HepG2 (cell line): ENCODE measurements around the gene USP11. TPM values are rescaled to one million over a fixed set of nuclear protein-coding genes. Genes with fewer than 3 reads are reported as not detected.

Source experiments
- ATAC-seq: fragments of 200-7000 bp; cut with Tn5 transposase; 3 replicates; pipeline ENCODE4 v1.9.1; 2020; ENCODE audit warnings: mild to moderate bottlenecking, moderate library complexity
- BruUV-seq: library from RNA; stranded (reverse); fragments of 400-500 nt; replicated peaks from 2 replicates; lab custom pipeline; 2021; lab: Mats Ljungman, UMichigan
- CTCF ChIA-PET: fragments of 300-600 bp; formaldehyde crosslinking; extraction: SDS; loops from one replicate; lab custom pipeline; 2021; ENCODE audit warnings: low total read pairs, inconsistent platforms, low intra/inter-chr PET ratio; lab: Yijun Ruan, JAX
- POLR2A ChIA-PET: fragments of 350-600 bp; sonication (Branson Sonifier 250); formaldehyde crosslinking; loops from one replicate; lab custom pipeline; 2020; ENCODE audit warnings: antibody characterized with exemption, inconsistent platforms; lab: Yijun Ruan, JAX
- DNase-seq: peaks from one replicate; pipeline ENCODE4 v3.0.0-alpha.2; 2015; ENCODE audit warnings: low spot score
- FAIRE-seq: peaks from 3 replicates; lab custom pipeline; 2011; peaks lifted over from hg19 to GRCh38; lab: Jason Lieb, UNC
- H2AFZ ChIP-seq: one replicate; pipeline ENCODE4 v1.6.1; 2011; ENCODE audit warnings: low read length, inconsistent platforms
- H3K27ac ChIP-seq: fragments of 300-600 bp; 3 replicates; pipeline ENCODE4 v1.8.0; 2011; ENCODE audit warnings: mixed run types, mild to moderate bottlenecking, mixed read lengths, low read length, inconsistent platforms; ENCODE audit not compliant: insufficient read depth; ENCODE audit errors: extremely low read length
- H3K27me3 ChIP-seq, 2 experiments: fragments of 200-600 bp in 1 of 2; 2 replicates in 1 of 2; 3 replicates in 1 of 2; pipeline versions ENCODE4 v1.6.0 to v1.8.0; 2011; ENCODE audit warnings: low read length in 2 of 2, mild to moderate bottlenecking in 2 of 2, moderate library complexity in 2 of 2, inconsistent platforms in 1 of 2; ENCODE audit not compliant: insufficient read depth in 2 of 2, control insufficient read depth in 1 of 2
- H3K36me3 ChIP-seq, 2 experiments: fragments of 200-600 bp in 1 of 2; replicated peaks in 1 of 2; 2 replicates in 1 of 2; 3 replicates in 1 of 2; pipeline versions ENCODE4 v1.5.1 to v1.8.0; 2011; ENCODE audit warnings: low read length in 2 of 2, inconsistent platforms in 1 of 2; ENCODE audit not compliant: insufficient read depth in 2 of 2, control insufficient read depth in 1 of 2
- H3K4me1 ChIP-seq: 2 replicates; pipeline ENCODE4 v1.5.1; 2012; ENCODE audit warnings: low read length, inconsistent platforms; ENCODE audit not compliant: insufficient read depth
- H3K4me2 ChIP-seq: 2 replicates; pipeline ENCODE4 v1.6.0; 2011; ENCODE audit warnings: low read depth, low read length, inconsistent platforms
- H3K4me3 ChIP-seq, 3 experiments: fragments of 200-600 bp in 1 of 3; sonication (generic), shearing (Covaris generic) in 1 of 3; replicated peaks in 1 of 3; 2 replicates each; pipeline ENCODE4 v1.5.1; 2011 to 2016; ENCODE audit warnings: low read length in 3 of 3, inconsistent platforms in 2 of 3, low read depth in 2 of 3, mild to moderate bottlenecking in 2 of 3, control low read depth in 1 of 3, mixed read lengths in 1 of 3; ENCODE audit not compliant: insufficient read depth in 1 of 3
- H3K79me2 ChIP-seq: one replicate; pipeline ENCODE4 v1.6.1; 2011; ENCODE audit warnings: low read length, inconsistent platforms; ENCODE audit not compliant: insufficient read depth
- H3K9ac ChIP-seq: 2 replicates; pipeline ENCODE4 v1.6.0; 2011; ENCODE audit warnings: mild to moderate bottlenecking, low read depth, low read length, inconsistent platforms; ENCODE audit not compliant: insufficient read depth
- H3K9me3 ChIP-seq: 2 replicates; pipeline ENCODE4 v1.5.1; 2012; ENCODE audit warnings: mild to moderate bottlenecking, low read length
- H4K20me1 ChIP-seq: 2 replicates; pipeline ENCODE4 v1.6.0; 2011; ENCODE audit warnings: inconsistent platforms, mild to moderate bottlenecking, low read length, moderate library complexity; ENCODE audit not compliant: insufficient read depth
- ARNT2 ChIP-seq: sonication (generic); formaldehyde crosslinking; IDR thresholded peaks from 2 replicates; pipeline ENCODE4 v1.8.0; 2022; ENCODE audit warnings: mild to moderate bottlenecking, low read depth, missing genetic modification reagents, moderate library complexity
- GABPB1 ChIP-seq: IDR thresholded peaks from 2 replicates; pipeline ENCODE4 v1.6.1; 2016; ENCODE audit warnings: mild to moderate bottlenecking, missing genetic modification reagents, moderate library complexity, missing compliant biosample characterization
- GTF3A ChIP-seq: sonication (generic); formaldehyde crosslinking; conservative IDR thresholded peaks from 2 replicates; pipeline ENCODE4 v1.4.0; 2020; ENCODE audit warnings: mild to moderate bottlenecking, missing genetic modification reagents
- HDAC6 ChIP-seq: fragments of 200-600 bp; sonication (generic); IDR thresholded peaks from 2 replicates; pipeline ENCODE4 v1.7.0; 2017; ENCODE audit warnings: mild to moderate bottlenecking, antibody characterized with exemption, low read length, low read depth
- HOXA9 ChIP-seq: sonication (generic); formaldehyde crosslinking; IDR thresholded peaks from 2 replicates; pipeline ENCODE4 v1.8.1; 2022; ENCODE audit warnings: missing genetic modification reagents, mild to moderate bottlenecking, moderate library complexity, borderline replicate concordance
- MTF1 ChIP-seq: sonication (generic); formaldehyde crosslinking; IDR thresholded peaks from 2 replicates; pipeline ENCODE4 v1.5.0; 2020; ENCODE audit warnings: missing genetic modification reagents
- RBFOX2 ChIP-seq: fragments of 200-400 bp; formaldehyde crosslinking; IDR thresholded peaks from 2 replicates; pipeline ENCODE4 v1.6.1; 2017; ENCODE audit warnings: low read depth, mild to moderate bottlenecking, low read length
- SP4 ChIP-seq: sonication (generic); formaldehyde crosslinking; IDR thresholded peaks from 2 replicates; pipeline ENCODE4 v1.8.1; 2023; ENCODE audit warnings: mild to moderate bottlenecking, missing genetic modification reagents
- ZMYM3 ChIP-seq: sonication (generic); formaldehyde crosslinking; IDR thresholded peaks from 2 replicates; pipeline ENCODE4 v1.5.1; 2020; ENCODE audit warnings: mild to moderate bottlenecking, missing genetic modification reagents
- ZNF274 ChIP-seq: sonication (generic); formaldehyde crosslinking; IDR thresholded peaks from 2 replicates; pipeline ENCODE4 v1.5.1; 2020; ENCODE audit warnings: mild to moderate bottlenecking, missing genetic modification reagents
- ZNF317 ChIP-seq: sonication (generic); formaldehyde crosslinking; IDR thresholded peaks from 2 replicates; pipeline ENCODE4 v1.5.0; 2020; ENCODE audit warnings: mild to moderate bottlenecking, missing genetic modification reagents
- ZNF619 ChIP-seq: sonication (generic); formaldehyde crosslinking; IDR thresholded peaks from 2 replicates; pipeline ENCODE4 v1.4.0; 2020; ENCODE audit warnings: mild to moderate bottlenecking, missing genetic modification reagents
- WGBS: methylation state at CpG from one replicate; pipeline ENCODE4 v1.1.6; 2017; ENCODE audit warnings: low lambda C conversion rate; 5-methylcytosine and 5-hydroxymethylcytosine counted together
- in situ Hi-C: cut with HindIII; loops from 2 replicates; pipeline ENCODE4 v1.10.0; 2017; ENCODE audit warnings: low pct_unique_long_range_greater_than_20kb; ENCODE audit not compliant: extremely low pct_ligation_motif_present
- intact Hi-C: fragments of 100-400 bp; cut with micrococcal nuclease; formaldehyde crosslinking; loops from one replicate; pipeline ENCODE4 v1.10.0; 2022; ENCODE audit not compliant: unreplicated experiment
- polyA plus RNA-seq, 8 experiments: library from polyadenylated mRNA; depleted of rRNA in 3 of 8; stranded (reverse) in 7 of 8; unstranded in 1 of 8; fragments of >200 nt; fragmentation: Illumina TruSeq in 4 of 8; extraction: Trizol in 4 of 8; gene quantifications; 2 replicates each; pipeline versions ENCODE4 v1.2.1 to v1.2.3, GENCODE V29; 2011 to 2016; ENCODE audit warnings: low read depth in 4 of 8, missing spikeins in 1 of 8, mixed read lengths in 1 of 8; ENCODE audit not compliant: insufficient read depth in 1 of 8
- total RNA-seq, 5 experiments: library from RNA; depleted of rRNA; stranded (reverse); fragments of >200 nt; fragmentation: Illumina TruSeq; extraction: Trizol; gene quantifications; 2 replicates each; pipeline ENCODE4 v1.2.3, GENCODE V29; 2016; ENCODE audit warnings: low read depth in 1 of 5
- TF ChIP-seq, protein P1 (sequence below): sonication (generic); formaldehyde crosslinking; conservative IDR thresholded peaks from 2 replicates; pipeline ENCODE4 v1.4.0; 2020; ENCODE audit warnings: mild to moderate bottlenecking, missing genetic modification reagents, moderate library complexity
- TF ChIP-seq, protein P2 (sequence below): sonication (generic); formaldehyde crosslinking; IDR thresholded peaks from 2 replicates; pipeline ENCODE4 v1.8.1; 2023; ENCODE audit warnings: missing genetic modification reagents, inconsistent platforms, borderline replicate concordance

The USP11 gene
- total and polyA plus RNA-seq, 2 of the 13 experiments (the other 11 are each of a cell fraction or from before 2014, with no cell fraction given), result 23.8 to 31.7 TPM

DNA sequence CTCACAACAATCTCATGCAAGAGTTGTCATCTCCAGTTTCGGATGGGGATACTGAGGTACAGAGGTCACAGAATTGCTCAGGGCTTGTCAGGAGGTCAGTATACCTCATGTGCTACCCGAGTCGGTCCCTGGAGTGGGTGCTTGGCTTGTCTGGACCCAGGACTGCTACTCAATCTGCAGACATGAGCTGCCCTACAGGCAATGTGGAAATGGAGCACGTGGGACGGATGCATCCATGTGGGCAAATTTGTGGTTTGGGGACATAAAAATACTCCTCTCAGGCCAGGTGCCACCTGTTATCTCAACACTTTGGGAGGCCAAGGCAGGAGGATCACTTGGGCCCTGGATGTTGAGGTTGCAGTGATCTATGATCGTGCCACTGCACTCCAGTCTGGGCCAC is 15.8 kb downstream of the USP11 start:
- in situ Hi-C loops (no loop called here), intact Hi-C loops (no loop called here)
- peaks cover 0 to 11% of the 10 kb centered on the region in 2 experiments; a peak in 1 of 5 replicates for H3K36me3 ChIP-seq
- no peaks in the 10 kb centered on the region for H3K4me1 ChIP-seq
- BruUV-seq, result no TSS peak
- H3K27me3 ChIP-seq, result no peaks in the 10 kb centered on the region
- 100% methylated on average over 3 of the region's 6 CpGs for WGBS
- H2AFZ ChIP-seq, result no peak overlapping the region
- ChIA-PET POLR2A (interaction anchor here (1.4 kb wide), 1 partner anchor 30 kb away, joined by 3 read pairs; the partner anchor contains the start of gene CDK16), CTCF (no interaction called here)
- no peaks in the 10 kb centered on the region for H3K79me2 ChIP-seq
- H3K4me3 ChIP-seq, result no peak overlapping the region
- no peak overlapping the region for H3K4me2 ChIP-seq
- TF ChIP-seq ZNF619 (CRISPR knock-in tag) (no peak), SP4 (CRISPR knock-in tag) (no peak), GTF3A (CRISPR knock-in tag) (no peak), ZNF317 (no peak), ZNF274 (no peak), ARNT2 (CRISPR knock-in tag) (no peak), RBFOX2 (no peak), HDAC6 (no peak), MTF1 (CRISPR knock-in tag) (no peak), GABPB1 (CRISPR knock-in tag) (no peak), HOXA9 (CRISPR knock-in tag) (no peak), ZMYM3 (CRISPR knock-in tag) (no peak)
- TF ChIP-seq, protein P1, sequence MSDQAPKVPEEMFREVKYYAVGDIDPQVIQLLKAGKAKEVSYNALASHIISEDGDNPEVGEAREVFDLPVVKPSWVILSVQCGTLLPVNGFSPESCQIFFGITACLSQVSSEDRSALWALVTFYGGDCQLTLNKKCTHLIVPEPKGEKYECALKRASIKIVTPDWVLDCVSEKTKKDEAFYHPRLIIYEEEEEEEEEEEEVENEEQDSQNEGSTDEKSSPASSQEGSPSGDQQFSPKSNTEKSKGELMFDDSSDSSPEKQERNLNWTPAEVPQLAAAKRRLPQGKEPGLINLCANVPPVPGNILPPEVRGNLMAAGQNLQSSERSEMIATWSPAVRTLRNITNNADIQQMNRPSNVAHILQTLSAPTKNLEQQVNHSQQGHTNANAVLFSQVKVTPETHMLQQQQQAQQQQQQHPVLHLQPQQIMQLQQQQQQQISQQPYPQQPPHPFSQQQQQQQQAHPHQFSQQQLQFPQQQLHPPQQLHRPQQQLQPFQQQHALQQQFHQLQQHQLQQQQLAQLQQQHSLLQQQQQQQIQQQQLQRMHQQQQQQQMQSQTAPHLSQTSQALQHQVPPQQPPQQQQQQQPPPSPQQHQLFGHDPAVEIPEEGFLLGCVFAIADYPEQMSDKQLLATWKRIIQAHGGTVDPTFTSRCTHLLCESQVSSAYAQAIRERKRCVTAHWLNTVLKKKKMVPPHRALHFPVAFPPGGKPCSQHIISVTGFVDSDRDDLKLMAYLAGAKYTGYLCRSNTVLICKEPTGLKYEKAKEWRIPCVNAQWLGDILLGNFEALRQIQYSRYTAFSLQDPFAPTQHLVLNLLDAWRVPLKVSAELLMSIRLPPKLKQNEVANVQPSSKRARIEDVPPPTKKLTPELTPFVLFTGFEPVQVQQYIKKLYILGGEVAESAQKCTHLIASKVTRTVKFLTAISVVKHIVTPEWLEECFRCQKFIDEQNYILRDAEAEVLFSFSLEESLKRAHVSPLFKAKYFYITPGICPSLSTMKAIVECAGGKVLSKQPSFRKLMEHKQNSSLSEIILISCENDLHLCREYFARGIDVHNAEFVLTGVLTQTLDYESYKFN (CRISPR knock-in tag), result no peak
- TF ChIP-seq, protein P2, sequence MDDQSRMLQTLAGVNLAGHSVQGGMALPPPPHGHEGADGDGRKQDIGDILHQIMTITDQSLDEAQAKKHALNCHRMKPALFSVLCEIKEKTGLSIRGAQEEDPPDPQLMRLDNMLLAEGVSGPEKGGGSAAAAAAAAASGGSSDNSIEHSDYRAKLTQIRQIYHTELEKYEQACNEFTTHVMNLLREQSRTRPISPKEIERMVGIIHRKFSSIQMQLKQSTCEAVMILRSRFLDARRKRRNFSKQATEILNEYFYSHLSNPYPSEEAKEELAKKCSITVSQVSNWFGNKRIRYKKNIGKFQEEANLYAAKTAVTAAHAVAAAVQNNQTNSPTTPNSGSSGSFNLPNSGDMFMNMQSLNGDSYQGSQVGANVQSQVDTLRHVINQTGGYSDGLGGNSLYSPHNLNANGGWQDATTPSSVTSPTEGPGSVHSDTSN (CRISPR knock-in tag), result no peak
- TF ChIP-seq, all 625 proteins: peak for 0
- no peak for FAIRE-seq
- ATAC-seq, result no peak
- no peak for DNase-seq
- no peak overlapping the region for H3K27ac ChIP-seq
- no peaks in the 10 kb centered on the region for H3K9me3 ChIP-seq
- no peak overlapping the region for H3K9ac ChIP-seq
- no peaks in the 10 kb centered on the region for H4K20me1 ChIP-seq
